Liver (tissue), 9 donors: Measurements from ENCODE around the gene CBFA2T2. TPM values are rescaled to one million over a fixed set of nuclear protein-coding genes. Genes with fewer than 3 reads are reported as not detected.
"Not testable (repeated sequence)": the region's sequence is repeated elsewhere in the genome, so short reads cannot be mapped to it uniquely, and the experiment has no call there.

ENCODE experiments used
- DNase-seq: peaks from one replicate; pipeline ENCODE4 v3.0.0-alpha.2; 2017; ENCODE audit warnings: low spot score
- H3K27ac ChIP-seq, 2 donors: one replicate each; pipeline ENCODE4 v1.7.0; 2013; ENCODE audit warnings: inconsistent platforms in 2 of 2, low read length in 2 of 2, control low read depth in 1 of 2, low read depth in 1 of 2, mild to moderate bottlenecking in 1 of 2
- H3K27me3 ChIP-seq, 4 donors: one replicate each; pipeline versions ENCODE4 v1.6.1 to v1.7.0; 2013; ENCODE audit warnings: low read length in 3 of 4, inconsistent platforms in 1 of 4, mild to moderate bottlenecking in 1 of 4, moderate library complexity in 1 of 4; ENCODE audit not compliant: control insufficient read depth in 4 of 4, insufficient read depth in 4 of 4
- H3K36me3 ChIP-seq, 4 donors: one replicate each; pipeline versions ENCODE4 v1.6.1 to v1.7.0; 2013; ENCODE audit warnings: low read length in 3 of 4, mild to moderate bottlenecking in 3 of 4, low read depth in 1 of 4, moderate library complexity in 1 of 4; ENCODE audit not compliant: control insufficient read depth in 4 of 4, insufficient read depth in 3 of 4
- H3K4me1 ChIP-seq, 4 donors: one replicate each; pipeline versions ENCODE4 v1.6.1 to v1.7.0; 2013; ENCODE audit warnings: low read length in 3 of 4, mild to moderate bottlenecking in 3 of 4, moderate library complexity in 1 of 4; ENCODE audit not compliant: control insufficient read depth in 4 of 4, insufficient read depth in 4 of 4
- H3K4me3 ChIP-seq, 3 donors: one replicate each; pipeline versions ENCODE4 v1.6.1 to v1.7.0; 2013; ENCODE audit warnings: low read length in 3 of 3, control low read depth in 1 of 3, low read depth in 1 of 3, mild to moderate bottlenecking in 1 of 3
- H3K9ac ChIP-seq, 2 donors: one replicate each; pipeline ENCODE4 v1.7.0; 2013; ENCODE audit warnings: low read length in 2 of 2, mild to moderate bottlenecking in 2 of 2, moderate library complexity in 2 of 2, control low read depth in 1 of 2, low read depth in 1 of 2
- H3K9me3 ChIP-seq, 4 donors: one replicate each; pipeline versions ENCODE4 v1.6.1 to v1.7.0; 2013; ENCODE audit warnings: low read length in 3 of 4; ENCODE audit not compliant: control insufficient read depth in 4 of 4
- ATF3 ChIP-seq: IDR thresholded peaks from 2 replicates; pipeline ENCODE4 v1.6.1; 2016; ENCODE audit warnings: antibody characterized with exemption
- CTCF ChIP-seq: fragments of 150-350 bp; IDR thresholded peaks from 2 replicates; pipeline ENCODE4 v1.5.1; 2017; ENCODE audit warnings: improper control_type of control experiment, low read depth, low read length; ENCODE audit not compliant: missing input control
- EGR1 ChIP-seq, 2 donors: IDR thresholded peaks; 2 replicates each; pipeline ENCODE4 v1.6.1; 2016 to 2018; ENCODE audit warnings: antibody characterized with exemption in 2 of 2, low read depth in 2 of 2
- FOXA1 ChIP-seq: IDR thresholded peaks from 2 replicates; pipeline ENCODE4 v1.6.1; 2016; ENCODE audit warnings: antibody characterized with exemption
- FOXA2 ChIP-seq: IDR thresholded peaks from 2 replicates; pipeline ENCODE4 v1.6.1; 2016; ENCODE audit warnings: antibody characterized with exemption
- GABPA ChIP-seq, 2 donors: IDR thresholded peaks in 1 of 2; conservative IDR thresholded peaks in 1 of 2; 2 replicates each; pipeline ENCODE4 v1.6.1; 2016; ENCODE audit warnings: antibody characterized with exemption in 2 of 2, mild to moderate bottlenecking in 1 of 2, moderate library complexity in 1 of 2
- HNF4A ChIP-seq, 2 donors: conservative IDR thresholded peaks; 2 replicates each; pipeline ENCODE4 v1.6.1; 2016; ENCODE audit warnings: antibody characterized with exemption in 2 of 2, mild to moderate bottlenecking in 2 of 2
- HNF4G ChIP-seq: IDR thresholded peaks from 2 replicates; pipeline ENCODE4 v1.6.1; 2016; ENCODE audit warnings: antibody characterized with exemption
- JUND ChIP-seq, 2 donors: IDR thresholded peaks; 2 replicates each; pipeline ENCODE4 v1.6.1; 2016; ENCODE audit warnings: antibody characterized with exemption in 2 of 2
- MAX ChIP-seq: IDR thresholded peaks from 2 replicates; pipeline ENCODE4 v1.6.1; 2016; ENCODE audit warnings: antibody characterized with exemption
- NR2F2 ChIP-seq: IDR thresholded peaks from 2 replicates; pipeline ENCODE4 v1.6.1; 2016; ENCODE audit warnings: antibody characterized with exemption
- RAD21 ChIP-seq, 2 donors: IDR thresholded peaks; 2 replicates each; pipeline ENCODE4 v1.6.1; 2016; ENCODE audit warnings: antibody characterized with exemption in 2 of 2, mild to moderate bottlenecking in 2 of 2
- REST ChIP-seq: IDR thresholded peaks from 2 replicates; pipeline ENCODE4 v1.6.1; 2016; ENCODE audit warnings: antibody characterized with exemption, mild to moderate bottlenecking
- RXRA ChIP-seq, 2 donors: IDR thresholded peaks; 2 replicates each; pipeline ENCODE4 v1.6.1; 2017 to 2018; ENCODE audit warnings: antibody characterized with exemption in 2 of 2, mild to moderate bottlenecking in 1 of 2
- YY1 ChIP-seq: IDR thresholded peaks from 2 replicates; pipeline ENCODE4 v1.6.1; 2016; ENCODE audit warnings: antibody characterized with exemption, mild to moderate bottlenecking
- ZBTB33 ChIP-seq: IDR thresholded peaks from 2 replicates; pipeline ENCODE4 v1.6.1; 2016; ENCODE audit warnings: antibody characterized with exemption
- WGBS: extraction: QIAGEN DNeasy Blood & Tissue Kit; methylation state at CpG from one replicate; pipeline ENCODE4 v1.1.7; 2013; 5-methylcytosine and 5-hydroxymethylcytosine counted together
- polyA plus RNA-seq, 2 donors: library from polyadenylated mRNA; stranded (reverse) in 1 of 2; unstranded in 1 of 2; fragments of 200-250 nt in 1 of 2; fragments of >200 nt in 1 of 2; fragmentation: Nextera tagmentation in 1 of 2; extraction: Ambion mirVana in 1 of 2; gene quantifications; one replicate each; pipeline versions ENCODE4 v1.2.1 to v1.2.3, GENCODE V29; 2013 to 2015
- total RNA-seq, 2 donors: library from RNA; depleted of rRNA; stranded (reverse); fragments of >200 nt; gene quantifications; one replicate each; pipeline ENCODE4 v1.2.3, GENCODE V29; 2014
- donor health status: healthy.
- donor health status: healthy.
- donor health status: healthy.
- donor health status: healthy.
- donor health status: healthy.

The CBFA2T2 gene
- total and polyA plus RNA-seq, 4 donors, result 2.0 to 5.5 (median 5.3) TPM

GRCh38 chr20:33559212-33559611 is 69.3 kb downstream of the CBFA2T2 start:
- no peak overlapping the region for H3K9ac ChIP-seq

GRCh38 chr20:33560026-33560425 is 70.1 kb downstream of the CBFA2T2 start:
- WGBS, result 96% methylated on average over 2 of the region's 2 CpGs
- Histone ChIP-seq H3K27ac (no peak overlapping the region), H3K9ac (no peak overlapping the region), H3K4me3 (no peak overlapping the region), H3K27me3 (no peaks in the 10 kb centered on the region), H3K9me3 (no peaks in the 10 kb centered on the region), H3K4me1 (peaks cover 7 to 38% (median 25%) of the 10 kb centered on the region in 4 donors), H3K36me3 (no peaks in the 10 kb centered on the region)
- TF ChIP-seq EGR1 (IDR thresholded peaks at IDR 0.05; ENCODE audit: low read depth in 2 of 2), result no peak
- TF ChIP-seq ZBTB33, result no peak
- TF ChIP-seq HNF4G, result no peak
- TF ChIP-seq NR2F2, result no peak
- TF ChIP-seq GABPA (IDR thresholded peaks at IDR 0.05 in 1 of 2, conservative IDR thresholded peaks at IDR 0.05 in 1 of 2), result no peak
- no peak for TF ChIP-seq HNF4A (conservative IDR thresholded peaks at IDR 0.05)
- TF ChIP-seq RXRA (IDR thresholded peaks at IDR 0.05), result no peak
- no peak for TF ChIP-seq CTCF
- no peak for TF ChIP-seq JUND (IDR thresholded peaks at IDR 0.05)
- no peak for TF ChIP-seq ATF3
- TF ChIP-seq FOXA2, result no peak
- TF ChIP-seq REST, result no peak
- no peak for TF ChIP-seq MAX
- no peak for TF ChIP-seq YY1
- no peak for DNase-seq

More at GRCh38 chr20:33559212-33559611, 69.3 kb downstream of the CBFA2T2 start:
- Histone ChIP-seq H3K27ac (no peak overlapping the region), H3K4me1 (peaks cover 8 to 44% (median 30%) of the 10 kb centered on the region in 4 donors), H3K36me3 (no peaks in the 10 kb centered on the region), H3K9me3 (no peaks in the 10 kb centered on the region), H3K4me3 (no peak overlapping the region), H3K27me3 (no peaks in the 10 kb centered on the region)
- 94% methylated on average over 2 of the region's 2 CpGs for WGBS
- no peak for TF ChIP-seq RAD21 (IDR thresholded peaks at IDR 0.05)
- no peak for TF ChIP-seq HNF4A (conservative IDR thresholded peaks at IDR 0.05)
- TF ChIP-seq HNF4G, result no peak
- TF ChIP-seq YY1, result no peak
- TF ChIP-seq GABPA (IDR thresholded peaks at IDR 0.05 in 1 of 2, conservative IDR thresholded peaks at IDR 0.05 in 1 of 2), result no peak
- no peak for TF ChIP-seq ATF3
- TF ChIP-seq RXRA (IDR thresholded peaks at IDR 0.05), result no peak
- TF ChIP-seq FOXA1, result no peak
- DNase-seq, result no peak

GRCh38 chr20:33561053-33561452 is 71.2 kb downstream of the CBFA2T2 start:
- H3K27me3 ChIP-seq, DNase-seq, H3K27ac ChIP-seq, H3K4me3 ChIP-seq, H3K36me3 ChIP-seq, H3K9me3 ChIP-seq, H3K9ac ChIP-seq: not testable (repeated sequence)
- 96% methylated on average over 6 of the region's 6 CpGs for WGBS
- H3K4me1 ChIP-seq, result peaks cover 3 to 28% (median 15%) of the 10 kb centered on the region in 4 donors
